HG03520 (cell line): ENCODE results near the gene DNAH1.

Experiments
- ATAC-seq: cut with Tn5 transposase; IDR thresholded peaks from one replicate; pipeline ENCODE4 v1.9.1; 2021; ENCODE audit warnings: mild to moderate bottlenecking, moderate library complexity; ENCODE audit not compliant: unreplicated experiment

The DNAH1 gene

DNA sequence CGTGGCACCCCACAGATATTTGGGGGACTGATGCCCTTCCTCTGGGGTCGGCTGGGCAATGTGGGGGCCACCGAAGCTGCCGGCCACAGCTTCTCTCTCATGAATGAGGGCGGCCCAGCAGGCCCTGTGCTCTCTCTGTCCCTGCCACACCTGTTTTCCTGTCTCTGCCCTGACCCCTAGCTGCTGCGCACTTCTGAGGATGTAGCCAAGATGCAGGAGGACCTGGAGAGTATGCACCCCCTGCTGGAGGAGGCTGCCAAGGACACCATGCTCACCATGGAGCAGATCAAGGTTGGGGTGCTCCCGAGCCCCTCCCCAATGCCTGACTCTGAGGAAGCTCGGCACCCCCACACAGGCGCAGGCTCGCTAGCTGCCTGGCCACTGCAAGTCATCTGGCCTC, 69.0 kb downstream of the DNAH1 start:
- ATAC-seq = no peak

- ATAC-seq = no peak
These were observed 71.4 kb downstream of the DNAH1 start for GRCh38 chr3:52387481-52387880.

- ATAC-seq = no peak
These were observed 72.3 kb downstream of the DNAH1 start for GRCh38 chr3:52388348-52388821.

GRCh38 chr3:52388933-52389332, 72.8 kb downstream of the DNAH1 start:
- ATAC-seq = no peak

DNA sequence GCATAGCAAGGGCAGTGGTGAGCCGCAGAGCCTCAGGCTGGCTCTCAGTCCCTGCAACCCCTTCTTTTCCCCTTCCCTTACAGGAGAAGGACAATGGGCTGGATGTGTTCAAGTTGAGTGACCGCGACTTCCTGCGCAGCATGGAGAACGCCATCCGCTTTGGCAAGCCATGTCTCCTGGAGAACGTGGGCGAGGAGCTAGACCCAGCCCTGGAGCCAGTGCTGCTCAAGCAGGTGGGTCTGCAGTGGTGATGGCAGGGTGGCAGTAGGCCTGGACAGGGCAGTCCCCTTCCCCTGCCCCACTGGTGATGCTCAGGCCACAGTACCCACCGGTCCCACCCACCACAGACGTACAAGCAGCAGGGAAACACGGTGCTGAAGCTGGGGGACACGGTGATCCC, 75.0 kb downstream of the DNAH1 start:
- ATAC-seq = no peak

DNA sequence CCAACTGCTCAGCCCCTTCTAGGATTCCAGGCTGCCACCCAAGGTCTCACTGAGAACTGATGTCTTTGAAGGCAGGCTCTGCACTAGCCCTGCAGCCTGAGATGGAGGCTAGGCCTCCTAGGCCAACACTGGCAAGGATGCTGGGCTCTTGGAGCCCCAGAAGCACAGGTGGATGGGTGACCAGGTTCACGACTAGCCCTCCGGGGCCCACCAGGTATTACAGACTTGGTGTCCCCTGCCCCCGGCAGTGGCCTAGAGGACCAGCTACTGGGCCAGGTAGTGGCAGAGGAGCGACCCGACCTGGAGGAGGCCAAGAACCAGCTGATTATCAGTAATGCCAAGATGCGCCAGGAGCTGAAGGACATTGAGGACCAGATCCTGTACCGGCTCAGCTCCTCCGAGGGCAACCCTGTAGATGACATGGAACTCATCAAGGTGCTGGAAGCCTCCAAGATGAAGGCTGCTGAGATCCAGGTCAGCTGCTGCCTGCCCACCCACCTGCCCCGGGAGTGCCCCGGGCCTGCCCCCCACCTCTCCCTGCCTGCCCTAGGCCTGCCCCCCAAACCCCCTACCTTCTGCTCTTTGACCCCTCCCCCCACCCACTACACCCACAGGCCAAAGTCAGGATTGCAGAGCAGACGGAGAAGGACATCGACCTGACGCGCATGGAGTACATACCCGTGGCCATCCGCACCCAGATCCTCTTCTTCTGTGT, 76.3 kb downstream of the DNAH1 start:
- ATAC-seq = no peak

- no peak for ATAC-seq
These were observed 77.2 kb downstream of the DNAH1 start for GRCh38 chr3:52393131-52393807.

- ATAC-seq = no peak
These were observed 78.0 kb downstream of the DNAH1 start for GRCh38 chr3:52393959-52394670.

DNA sequence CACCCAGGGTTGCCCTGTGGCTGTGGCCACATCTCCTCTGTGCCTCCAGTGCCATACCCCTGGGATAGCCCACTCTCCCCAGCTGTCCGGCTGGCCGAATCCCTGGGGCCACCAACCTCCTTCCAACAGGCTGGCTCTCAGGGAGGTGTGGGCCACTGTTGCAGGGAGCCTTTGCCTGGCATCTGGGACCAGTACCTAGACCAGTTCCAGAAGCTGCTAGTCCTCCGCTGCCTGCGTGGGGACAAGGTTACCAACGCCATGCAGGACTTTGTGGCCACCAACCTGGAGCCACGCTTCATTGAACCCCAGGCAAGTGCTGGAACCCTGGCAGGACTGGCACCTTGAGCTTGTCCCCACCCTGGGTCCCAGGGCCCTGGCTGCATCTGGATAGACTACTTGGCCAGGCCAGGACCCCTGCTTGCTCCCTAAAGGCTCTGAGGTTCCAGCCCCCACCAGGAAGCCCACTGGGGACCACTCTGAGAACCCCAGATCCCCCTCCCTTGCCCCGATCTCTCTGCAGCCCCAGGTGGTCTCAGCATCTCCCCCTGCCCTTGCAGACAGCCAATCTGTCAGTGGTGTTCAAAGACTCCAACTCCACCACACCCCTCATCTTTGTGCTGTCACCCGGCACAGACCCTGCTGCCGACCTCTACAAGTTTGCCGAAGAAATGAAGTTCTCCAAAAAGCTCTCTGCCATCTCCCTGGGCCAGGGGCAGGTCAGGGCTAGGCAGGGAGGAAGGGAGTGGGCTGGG, 78.8 kb downstream of the DNAH1 start:
- ATAC-seq = no peak

GRCh38 chr3:52395503-52395865, 79.4 kb downstream of the DNAH1 start:
- ATAC-seq = no peak

GRCh38 chr3:52396011-52396906, 80.1 kb downstream of the DNAH1 start:
- no peak for ATAC-seq

DNA sequence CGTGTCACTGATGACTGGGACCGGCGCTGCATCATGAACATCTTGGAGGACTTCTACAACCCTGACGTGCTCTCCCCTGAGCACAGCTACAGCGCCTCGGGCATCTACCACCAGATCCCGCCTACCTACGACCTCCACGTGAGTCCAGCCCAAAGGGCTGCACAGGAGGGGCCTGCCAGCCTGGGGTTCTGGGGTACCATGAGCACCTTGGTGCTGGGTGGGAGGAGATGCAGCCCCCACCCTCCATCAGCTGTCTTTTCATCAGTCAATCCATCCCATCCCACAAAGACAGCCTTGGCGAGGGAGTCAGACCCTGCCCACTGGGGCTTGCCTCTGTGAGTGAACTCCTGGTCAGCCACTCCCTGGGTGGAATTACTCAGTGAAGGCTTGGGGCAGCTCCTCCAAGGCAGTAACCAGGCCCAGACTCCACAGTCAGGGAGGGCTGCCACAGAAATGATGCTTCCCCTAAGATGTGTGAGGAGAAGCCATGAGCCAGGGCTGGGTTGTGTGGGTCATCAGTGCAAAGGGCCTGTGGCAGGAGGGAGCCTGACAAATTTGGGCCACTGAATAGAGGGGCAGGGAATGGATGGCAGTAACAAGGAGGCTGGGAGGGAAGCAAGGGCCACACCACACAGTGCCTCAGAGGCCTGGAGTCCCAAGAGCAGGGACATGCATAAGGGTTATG, 80.9 kb downstream of the DNAH1 start:
- no peak for ATAC-seq

DNA sequence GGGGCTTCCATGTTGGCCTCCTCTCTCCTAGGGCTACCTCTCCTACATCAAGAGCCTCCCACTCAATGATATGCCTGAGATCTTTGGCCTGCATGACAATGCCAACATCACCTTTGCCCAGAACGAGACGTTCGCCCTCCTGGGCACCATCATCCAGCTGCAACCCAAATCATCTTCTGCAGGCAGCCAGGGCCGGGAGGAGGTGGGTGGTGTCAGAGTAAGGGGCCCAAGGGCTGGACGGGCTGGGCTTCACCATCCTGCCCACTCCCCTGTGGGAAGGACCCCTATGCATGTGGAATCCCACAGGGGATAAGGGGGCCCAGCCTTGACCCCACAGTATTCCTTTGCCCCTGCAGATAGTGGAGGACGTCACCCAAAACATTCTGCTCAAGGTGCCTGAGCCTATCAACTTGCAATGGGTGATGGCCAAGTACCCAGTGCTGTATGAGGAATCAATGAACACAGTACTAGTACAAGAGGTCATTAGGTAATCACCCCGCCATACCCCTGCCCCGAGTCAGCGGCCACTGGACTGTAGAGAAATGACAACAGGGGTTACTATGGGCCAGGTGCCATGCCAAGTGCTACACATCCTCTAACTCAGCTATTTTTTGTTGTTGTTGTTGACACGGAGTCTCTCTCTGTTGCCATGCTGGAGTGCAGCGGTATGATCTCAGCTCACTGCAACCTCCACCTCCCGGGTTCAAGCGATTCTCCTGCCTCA, 81.7 kb downstream of the DNAH1 start:
- no peak for ATAC-seq

GRCh38 chr3:52398670-52399081, 82.6 kb downstream of the DNAH1 start:
- ATAC-seq = no peak

GRCh38 chr3:52399131-52399530, 83.0 kb downstream of the DNAH1 start:
- no peak for ATAC-seq

DNA sequence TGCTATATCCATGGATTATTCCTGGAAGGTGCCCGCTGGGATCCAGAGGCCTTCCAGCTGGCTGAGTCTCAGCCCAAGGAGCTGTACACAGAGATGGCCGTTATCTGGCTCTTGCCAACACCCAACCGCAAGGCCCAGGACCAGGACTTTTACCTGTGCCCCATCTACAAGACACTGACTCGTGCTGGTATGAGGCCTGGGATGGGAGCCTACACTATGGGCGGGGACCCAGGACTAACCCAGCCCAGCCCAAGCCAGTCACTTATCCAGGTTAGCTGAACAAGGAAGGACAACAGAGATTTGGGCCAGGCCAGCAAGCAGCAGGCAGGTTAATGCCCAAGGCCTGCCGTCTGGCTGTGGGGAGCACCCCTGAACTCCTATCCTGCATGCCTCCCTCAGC, 83.5 kb downstream of the DNAH1 start:
- ATAC-seq = no peak

DNA sequence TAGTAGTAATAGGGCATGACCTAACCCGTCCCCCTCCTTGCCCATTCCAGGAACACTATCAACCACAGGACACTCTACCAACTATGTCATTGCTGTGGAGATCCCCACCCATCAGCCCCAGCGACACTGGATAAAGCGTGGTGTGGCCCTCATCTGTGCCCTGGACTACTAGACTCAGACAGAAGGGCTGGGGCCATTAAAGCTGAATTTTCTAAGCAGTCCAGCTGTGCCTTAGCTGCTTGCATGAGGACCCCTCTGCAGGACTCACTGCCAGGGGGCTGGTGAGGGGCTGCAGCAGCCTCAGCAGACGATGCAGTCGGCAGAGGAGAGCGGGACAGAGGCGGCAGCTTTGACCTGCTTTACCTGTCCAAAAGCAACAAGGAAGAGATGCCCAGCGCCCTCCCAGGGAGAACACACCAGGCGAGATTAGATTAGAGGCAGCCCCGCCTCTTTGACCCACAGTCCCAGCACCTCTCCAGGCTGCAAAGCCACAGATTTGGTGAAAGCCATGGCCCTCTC, 84.2 kb downstream of the DNAH1 start:
- no peak for ATAC-seq

DNA sequence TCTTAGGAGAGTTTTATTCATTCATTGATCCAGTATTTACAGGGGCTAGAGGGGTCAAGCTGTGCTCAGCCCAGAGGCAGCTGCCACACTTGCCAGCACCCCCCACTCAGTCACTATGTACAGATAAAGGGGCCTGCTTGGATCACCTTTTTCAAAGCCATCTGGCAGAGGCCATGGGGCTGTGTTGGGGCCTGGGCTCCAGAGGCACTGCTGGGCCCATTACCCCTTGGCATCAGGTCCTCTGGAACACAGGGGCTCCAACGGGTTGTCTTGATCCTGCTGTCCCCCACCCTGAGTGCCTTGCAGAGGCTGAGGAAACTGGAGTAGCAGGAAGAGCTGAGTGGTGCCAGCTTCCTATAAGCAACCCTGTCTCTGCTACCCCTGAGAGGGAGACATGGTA, 84.9 kb downstream of the DNAH1 start:
- no peak for ATAC-seq

DNA sequence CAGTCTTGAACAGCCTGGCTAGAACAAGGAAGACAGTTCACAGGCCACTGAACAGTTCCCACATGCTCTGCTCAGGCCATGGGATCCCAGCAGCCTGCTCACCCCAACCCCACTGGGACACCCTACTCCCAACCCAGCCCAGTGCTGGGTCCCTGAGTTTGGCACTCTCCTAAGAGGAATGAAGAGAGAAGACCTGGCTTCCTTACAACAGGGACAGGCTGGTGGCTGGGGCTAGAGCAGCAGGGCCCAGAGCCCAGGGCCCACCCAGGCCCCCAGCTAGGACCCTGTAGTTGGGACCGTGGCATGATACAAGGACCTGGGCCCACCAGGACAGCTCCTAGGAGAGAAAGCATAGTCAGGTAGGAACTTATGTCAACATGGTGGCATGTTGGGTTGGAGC, 85.4 kb downstream of the DNAH1 start:
- ATAC-seq = no peak
